Naive B cell (primary cell): ENCODE results near the gene ZNF768. TPM values are rescaled to one million over a fixed set of nuclear protein-coding genes. Genes with fewer than 3 reads are reported as not detected.
A peak's percentile ranks its signal among the peaks of the same experiment; 100 is the strongest.

Experiments
- ATAC-seq, 2 donors: fragments of 150-1000 bp; cut with Tn5 transposase; 2 replicates each; pipeline ENCODE4 v1.10.0; 2021; ENCODE audit warnings: low read depth in 2 of 2, mild to moderate bottlenecking in 2 of 2, moderate library complexity in 2 of 2
- DNase-seq: peaks from one replicate; pipeline ENCODE4 v3.0.0; 2022
- H3K27ac Mint-ChIP-seq, 6 donors: one replicate each; pipeline ENCODE4 v1.8.0; 2020 to 2022; ENCODE audit warnings: mild to moderate bottlenecking in 6 of 6, mixed read lengths in 6 of 6, moderate library complexity in 5 of 6, inconsistent platforms in 2 of 6
- H3K27me3 Mint-ChIP-seq, 3 donors: one replicate each; pipeline ENCODE4 v1.8.0; 2021 to 2022; ENCODE audit warnings: mixed read lengths in 3 of 3, mild to moderate bottlenecking in 1 of 3
- H3K36me3 Mint-ChIP-seq, 2 donors: one replicate each; pipeline ENCODE4 v1.8.0; 2020 to 2022; ENCODE audit warnings: mixed read lengths in 2 of 2, inconsistent platforms in 1 of 2, mild to moderate bottlenecking in 1 of 2
- H3K4me1 Mint-ChIP-seq, 3 donors: one replicate each; pipeline ENCODE4 v1.8.0; 2020 to 2022; ENCODE audit warnings: mixed read lengths in 3 of 3, inconsistent platforms in 1 of 3, mild to moderate bottlenecking in 1 of 3, moderate library complexity in 1 of 3
- H3K4me3 Mint-ChIP-seq, 8 donors: one replicate each; pipeline ENCODE4 v1.8.0; 2020 to 2022; ENCODE audit warnings: mild to moderate bottlenecking in 8 of 8, mixed read lengths in 8 of 8, moderate library complexity in 8 of 8, inconsistent platforms in 2 of 8
- H3K9me3 Mint-ChIP-seq, 7 donors: one replicate each; pipeline ENCODE4 v1.8.0; 2020 to 2022; ENCODE audit warnings: mixed read lengths in 7 of 7, mild to moderate bottlenecking in 5 of 7, inconsistent platforms in 2 of 7, moderate library complexity in 1 of 7
- polyA plus RNA-seq, 6 donors: library from polyadenylated mRNA; unstranded; fragments of 300-500 nt; fragmentation: Illumina TruSeq; gene quantifications; one replicate each; pipeline ENCODE4 v1.2.3, GENCODE V29; 2021; ENCODE audit warnings: low read depth in 6 of 6

The ZNF768 gene
- polyA plus RNA-seq, 6 donors from 2014 or later: 0.40 to 10.1 (median 6.3) TPM

GRCh38 chr16:30534368-30535105 lies 8.2 kb upstream of the ZNF768 start, which contains the start of gene ZNF747:
TSS of gene ZNF747 (minus strand) at chr16:30534858. CDS start at chr16:30534679, 179 bp downstream.
- Mint-ChIP-seq H3K4me1 (peaks cover 20 to 49% (median 40%) of the 10 kb centered on the region in 3 donors), H3K9me3 (no peaks in the 10 kb centered on the region), H3K27me3 (no peaks in the 10 kb centered on the region), H3K4me3 (peak within 1 kb of the TSS; percentile 90 to 99 (median 98)), H3K36me3 (peaks cover 0 to 7% of the 10 kb centered on the region in 2 donors), H3K27ac (peak within 1 kb of the TSS; percentile 93 to 99 (median 98))
- ATAC-seq: peak; percentile 85
- peak; percentile 87 for DNase-seq

GRCh38 chr16:30533748-30534367 lies 7.5 kb upstream of the ZNF768 start:
- peaks cover 0 to 7% of the 10 kb centered on the region in 2 donors for H3K36me3 Mint-ChIP-seq
- peaks cover 20 to 55% (median 39%) of the 10 kb centered on the region in 3 donors for H3K4me1 Mint-ChIP-seq

GRCh38 chr16:30533146-30533522 lies 6.8 kb upstream of the ZNF768 start:
- H3K4me3 Mint-ChIP-seq: peak overlapping the region; percentile 41 to 99 (median 82)
- H3K27ac Mint-ChIP-seq: peak overlapping the region in 4 of 6 donors; percentile 45 to 93 (median 60)
- ATAC-seq: no peak
- H3K27me3 Mint-ChIP-seq: no peaks in the 10 kb centered on the region
- DNase-seq: no peak
- peaks cover 0 to 7% of the 10 kb centered on the region in 2 donors for H3K36me3 Mint-ChIP-seq
- H3K4me1 Mint-ChIP-seq: peaks cover 20 to 60% (median 39%) of the 10 kb centered on the region in 3 donors
- no peaks in the 10 kb centered on the region for H3K9me3 Mint-ChIP-seq

More at GRCh38 chr16:30533748-30534367, 7.5 kb upstream of the ZNF768 start:
- Mint-ChIP-seq H3K9me3 (no peaks in the 10 kb centered on the region), H3K27me3 (no peaks in the 10 kb centered on the region), H3K27ac (peak overlapping the region in 5 of 6 donors; percentile 28 to 99 (median 79)), H3K4me3 (peak overlapping the region; percentile 80 to 99 (median 98))
- no peak for ATAC-seq
- DNase-seq: no peak

- peak overlapping the region in 3 of 6 donors; percentile 50 to 93 (median 70) for H3K27ac Mint-ChIP-seq
- no peaks in the 10 kb centered on the region for H3K27me3 Mint-ChIP-seq
- ATAC-seq (no peak), DNase-seq (no peak)
- no peaks in the 10 kb centered on the region for H3K9me3 Mint-ChIP-seq
- peak overlapping the region in 7 of 8 donors; percentile 50 to 99 (median 82) for H3K4me3 Mint-ChIP-seq
- H3K4me1 Mint-ChIP-seq: peaks cover 26 to 60% (median 45%) of the 10 kb centered on the region in 3 donors
- H3K36me3 Mint-ChIP-seq: peaks cover 0 to 7% of the 10 kb centered on the region in 2 donors
These were observed 6.1 kb upstream of the ZNF768 start for GRCh38 chr16:30532285-30533145.

- peak overlapping the region in 2 of 6 donors; percentile 39 to 80 for H3K27ac Mint-ChIP-seq
- H3K27me3 Mint-ChIP-seq: no peaks in the 10 kb centered on the region
- H3K4me3 Mint-ChIP-seq: peak overlapping the region in 2 of 8 donors; percentile 3 to 70
- peaks cover 0 to 6% of the 10 kb centered on the region in 2 donors for H3K36me3 Mint-ChIP-seq
- no peaks in the 10 kb centered on the region for H3K9me3 Mint-ChIP-seq
- H3K4me1 Mint-ChIP-seq: peaks cover 24 to 47% (median 42%) of the 10 kb centered on the region in 3 donors
- DNase-seq (no peak), ATAC-seq (no peak)
These were observed 4.0 kb upstream of the ZNF768 start for GRCh38 chr16:30530163-30531037.

- no peaks in the 10 kb centered on the region for H3K36me3 Mint-ChIP-seq
- H3K9me3 Mint-ChIP-seq: no peaks in the 10 kb centered on the region
- DNase-seq (no peak), ATAC-seq (no peak)
- H3K27ac Mint-ChIP-seq: peak overlapping the region in 3 of 6 donors; percentile 67 to 94 (median 68)
- H3K4me3 Mint-ChIP-seq: peak overlapping the region in 7 of 8 donors; percentile 15 to 94 (median 68)
- peaks cover 17 to 42% (median 40%) of the 10 kb centered on the region in 3 donors for H3K4me1 Mint-ChIP-seq
- H3K27me3 Mint-ChIP-seq: no peaks in the 10 kb centered on the region
These were observed 2.6 kb upstream of the ZNF768 start for GRCh38 chr16:30528799-30529457.

GRCh38 chr16:30527635-30528178 lies 1.3 kb upstream of the ZNF768 start:
- Mint-ChIP-seq H3K4me3 (peak overlapping the region; percentile 83 to 94 (median 92)), H3K9me3 (no peaks in the 10 kb centered on the region), H3K36me3 (no peaks in the 10 kb centered on the region), H3K27me3 (no peaks in the 10 kb centered on the region), H3K27ac (peak overlapping the region; percentile 92 to 98 (median 96)), H3K4me1 (peaks cover 13 to 36% (median 34%) of the 10 kb centered on the region in 3 donors)
- DNase-seq: peak; percentile 75
- ATAC-seq: peak; percentile 65 to 66

GRCh38 chr16:30526823-30527634 lies 663 bp upstream of the ZNF768 start:
- no peaks in the 10 kb centered on the region for H3K27me3 Mint-ChIP-seq
- peak overlapping the region; percentile 83 to 94 (median 92) for H3K4me3 Mint-ChIP-seq
- ATAC-seq (peak; percentile 76 to 81), DNase-seq (peak; percentile 91)
- H3K36me3 Mint-ChIP-seq: peaks cover 4 to 6% of the 10 kb centered on the region in 2 donors
- no peaks in the 10 kb centered on the region for H3K9me3 Mint-ChIP-seq
- H3K4me1 Mint-ChIP-seq: peaks cover 18 to 36% (median 34%) of the 10 kb centered on the region in 3 donors
- peak overlapping the region; percentile 92 to 98 (median 96) for H3K27ac Mint-ChIP-seq

- H3K36me3 Mint-ChIP-seq: peaks cover 7 to 8% of the 10 kb centered on the region in 2 donors
- peak overlapping the region; percentile 82 to 99 (median 94) for H3K4me3 Mint-ChIP-seq
- no peak for DNase-seq
- no peaks in the 10 kb centered on the region for H3K9me3 Mint-ChIP-seq
- no peaks in the 10 kb centered on the region for H3K27me3 Mint-ChIP-seq
- no peak for ATAC-seq
- H3K27ac Mint-ChIP-seq: peak overlapping the region in 5 of 6 donors; percentile 16 to 96 (median 81)
- H3K4me1 Mint-ChIP-seq: peaks cover 18 to 34% (median 32%) of the 10 kb centered on the region in 3 donors
These were observed 576 bp downstream of the ZNF768 start for GRCh38 chr16:30525844-30526136.

GRCh38 chr16:30524575-30525568 lies 1.5 kb downstream of the ZNF768 start:
- ATAC-seq (no peak), DNase-seq (no peak)
- Mint-ChIP-seq H3K4me1 (peaks cover 18 to 28% (median 27%) of the 10 kb centered on the region in 3 donors), H3K4me3 (peak overlapping the region in 7 of 8 donors; percentile 44 to 99 (median 62)), H3K36me3 (peaks cover 7 to 9% of the 10 kb centered on the region in 2 donors), H3K27me3 (no peaks in the 10 kb centered on the region), H3K9me3 (no peaks in the 10 kb centered on the region), H3K27ac (no peak overlapping the region)
